ENCODE data around the gene C10orf53.

C10orf53 gene

GRCh38 chr10:49647985-49648795 is 31.3 kb upstream of the C10orf53 start:
- Mint-ChIP-seq H3K9me3 (no peaks in the 10 kb centered on the region), H3K4me3 (no peak overlapping the region), H3K27ac (ENCODE audit: low read depth) (no peak overlapping the region), H3K27me3 (peaks cover 48% of the 10 kb centered on the region), H3K36me3 (ENCODE audit: insufficient read depth) (no peaks in the 10 kb centered on the region), H3K4me1 (peaks cover 8% of the 10 kb centered on the region)
- DNase-seq (ENCODE audit: low spot score in 2 of 2) = no peak
- ATAC-seq (replicated peaks; ENCODE audit: extremely low read depth, poor library complexity, severe bottlenecking) = no peak

GRCh38 chr10:49649294-49649693 is 30.2 kb upstream of the C10orf53 start:
- Mint-ChIP-seq H3K4me1 (peaks cover 8% of the 10 kb centered on the region), H3K27ac (ENCODE audit: low read depth) (no peak overlapping the region), H3K27me3 (peaks cover 39% of the 10 kb centered on the region), H3K4me3 (no peak overlapping the region), H3K9me3 (no peaks in the 10 kb centered on the region), H3K36me3 (ENCODE audit: insufficient read depth) (no peaks in the 10 kb centered on the region)
- DNase-seq (ENCODE audit: low spot score in 2 of 2) (no peak), ATAC-seq (replicated peaks; ENCODE audit: extremely low read depth, poor library complexity, severe bottlenecking) (no peak)

- Mint-ChIP-seq H3K4me1 (peaks cover 8% of the 10 kb centered on the region), H3K4me3 (no peak overlapping the region), H3K9me3 (no peaks in the 10 kb centered on the region), H3K36me3 (ENCODE audit: insufficient read depth) (no peaks in the 10 kb centered on the region), H3K27ac (ENCODE audit: low read depth) (no peak overlapping the region), H3K27me3 (peaks cover 30% of the 10 kb centered on the region)
- ATAC-seq (replicated peaks; ENCODE audit: extremely low read depth, poor library complexity, severe bottlenecking) (no peak), DNase-seq (ENCODE audit: low spot score in 2 of 2) (no peak)
Observed at GRCh38 chr10:49649936-49650723, 29.3 kb upstream of the C10orf53 start.

GRCh38 chr10:49650724-49651034 is 28.8 kb upstream of the C10orf53 start:
- H3K4me3 Mint-ChIP-seq = no peak overlapping the region
- H3K36me3 Mint-ChIP-seq (ENCODE audit: insufficient read depth) = no peaks in the 10 kb centered on the region
- no peaks in the 10 kb centered on the region for H3K9me3 Mint-ChIP-seq
- H3K27me3 Mint-ChIP-seq = peaks cover 30% of the 10 kb centered on the region
- H3K4me1 Mint-ChIP-seq = peaks cover 8% of the 10 kb centered on the region
- ATAC-seq (replicated peaks; ENCODE audit: extremely low read depth, poor library complexity, severe bottlenecking) (no peak), DNase-seq (ENCODE audit: low spot score in 2 of 2) (no peak)
- no peak overlapping the region for H3K27ac Mint-ChIP-seq (ENCODE audit: low read depth)

- H3K27me3 Mint-ChIP-seq = peaks cover 34% of the 10 kb centered on the region
- peaks cover 8% of the 10 kb centered on the region for H3K4me1 Mint-ChIP-seq
- no peaks in the 10 kb centered on the region for H3K36me3 Mint-ChIP-seq (ENCODE audit: insufficient read depth)
- no peak overlapping the region for H3K4me3 Mint-ChIP-seq
- ATAC-seq (replicated peaks; ENCODE audit: extremely low read depth, poor library complexity, severe bottlenecking) (no peak), DNase-seq (ENCODE audit: low spot score in 2 of 2) (no peak)
- peaks cover under 1% of the 10 kb centered on the region for H3K9me3 Mint-ChIP-seq
- no peak overlapping the region for H3K27ac Mint-ChIP-seq (ENCODE audit: low read depth)
Observed at GRCh38 chr10:49651039-49651835, 28.2 kb upstream of the C10orf53 start.

GRCh38 chr10:49651917-49652316 is 27.5 kb upstream of the C10orf53 start:
- Mint-ChIP-seq H3K4me1 (peaks cover 8% of the 10 kb centered on the region), H3K36me3 (ENCODE audit: insufficient read depth) (no peaks in the 10 kb centered on the region), H3K27me3 (peaks cover 41% of the 10 kb centered on the region), H3K9me3 (peaks cover 7% of the 10 kb centered on the region), H3K27ac (ENCODE audit: low read depth) (no peak overlapping the region), H3K4me3 (no peak overlapping the region)
- no peak for DNase-seq (ENCODE audit: low spot score in 2 of 2)
- ATAC-seq (replicated peaks; ENCODE audit: extremely low read depth, poor library complexity, severe bottlenecking) = no peak

GRCh38 chr10:49652421-49653272 is 26.8 kb upstream of the C10orf53 start:
- Mint-ChIP-seq H3K36me3 (ENCODE audit: insufficient read depth) (no peaks in the 10 kb centered on the region), H3K4me3 (no peak overlapping the region), H3K27me3 (peaks cover 45% of the 10 kb centered on the region), H3K27ac (ENCODE audit: low read depth) (no peak overlapping the region), H3K9me3 (peaks cover 7% of the 10 kb centered on the region), H3K4me1 (peaks cover 8% of the 10 kb centered on the region)
- ATAC-seq (replicated peaks; ENCODE audit: extremely low read depth, poor library complexity, severe bottlenecking) = no peak
- no peak for DNase-seq (ENCODE audit: low spot score in 2 of 2)

GRCh38 chr10:49653273-49653929 is 26.1 kb upstream of the C10orf53 start:
- no peak for DNase-seq (ENCODE audit: low spot score in 2 of 2)
- Mint-ChIP-seq H3K27me3 (peaks cover 45% of the 10 kb centered on the region), H3K4me3 (no peak overlapping the region), H3K9me3 (peaks cover 7% of the 10 kb centered on the region), H3K4me1 (peaks cover 8% of the 10 kb centered on the region), H3K36me3 (ENCODE audit: insufficient read depth) (no peaks in the 10 kb centered on the region), H3K27ac (ENCODE audit: low read depth) (no peak overlapping the region)
- no peak for ATAC-seq (replicated peaks; ENCODE audit: extremely low read depth, poor library complexity, severe bottlenecking)

- DNase-seq (ENCODE audit: low spot score in 2 of 2) (no peak), ATAC-seq (replicated peaks; ENCODE audit: extremely low read depth, poor library complexity, severe bottlenecking) (no peak)
- Mint-ChIP-seq H3K4me1 (peaks cover 3% of the 10 kb centered on the region), H3K4me3 (no peak overlapping the region), H3K27ac (ENCODE audit: low read depth) (no peak overlapping the region), H3K27me3 (peaks cover 45% of the 10 kb centered on the region), H3K36me3 (ENCODE audit: insufficient read depth) (no peaks in the 10 kb centered on the region), H3K9me3 (peaks cover 12% of the 10 kb centered on the region)
Observed at GRCh38 chr10:49654036-49654693, 25.3 kb upstream of the C10orf53 start.

- Mint-ChIP-seq H3K4me1 (no peaks in the 10 kb centered on the region), H3K27me3 (peaks cover 48% of the 10 kb centered on the region), H3K36me3 (ENCODE audit: insufficient read depth) (no peaks in the 10 kb centered on the region), H3K4me3 (no peak overlapping the region), H3K9me3 (peaks cover 18% of the 10 kb centered on the region), H3K27ac (ENCODE audit: low read depth) (no peak overlapping the region)
- ATAC-seq (replicated peaks; ENCODE audit: extremely low read depth, poor library complexity, severe bottlenecking) (no peak), DNase-seq (ENCODE audit: low spot score in 2 of 2) (no peak)
Observed at GRCh38 chr10:49655099-49655498, 24.4 kb upstream of the C10orf53 start.

GRCh38 chr10:49656845-49657493 is 22.5 kb upstream of the C10orf53 start:
- Mint-ChIP-seq H3K36me3 (ENCODE audit: insufficient read depth) (no peaks in the 10 kb centered on the region), H3K4me1 (no peaks in the 10 kb centered on the region), H3K4me3 (no peak overlapping the region), H3K27me3 (peaks cover 43% of the 10 kb centered on the region), H3K27ac (ENCODE audit: low read depth) (no peak overlapping the region), H3K9me3 (peaks cover 19% of the 10 kb centered on the region)
- DNase-seq (ENCODE audit: low spot score in 2 of 2) (no peak), ATAC-seq (replicated peaks; ENCODE audit: extremely low read depth, poor library complexity, severe bottlenecking) (no peak)

Measured in central memory CD8-positive, alpha-beta T cell (primary cell).